AG09309 (cell line): ENCODE measurements around the gene FUT3.

Experiments used
- DNase-seq: peaks from one replicate; pipeline ENCODE4 v3.0.0-alpha.2; 2010; ENCODE audit warnings: low read depth
- H3K4me3 ChIP-seq: 2 replicates; pipeline ENCODE4 v1.5.1; 2011; ENCODE audit warnings: mild to moderate bottlenecking, low read depth, low read length, moderate library complexity; ENCODE audit not compliant: control insufficient read depth
- CTCF ChIP-seq: IDR thresholded peaks from 2 replicates; pipeline ENCODE4 v1.5.1; 2011; ENCODE audit warnings: mild to moderate bottlenecking, low read depth, low read length, inconsistent platforms; ENCODE audit not compliant: insufficient read depth, control insufficient read depth; ENCODE audit errors: missing control alignments

FUT3 gene

GRCh38 chr19:5851302-5851701 is at the start of gene FUT3:
Gene FUT3, minus strand, starts transcription at chr19:5851449.
- no peak within 1 kb of the TSS for H3K4me3 ChIP-seq
- TF ChIP-seq CTCF, result no peak
- DNase-seq, result no peak

- TF ChIP-seq CTCF, result no peak
- no peak overlapping the region for H3K4me3 ChIP-seq
- no peak for DNase-seq
Observed at GRCh38 chr19:5900976-5901375, 49.7 kb upstream of the FUT3 start.

DNA sequence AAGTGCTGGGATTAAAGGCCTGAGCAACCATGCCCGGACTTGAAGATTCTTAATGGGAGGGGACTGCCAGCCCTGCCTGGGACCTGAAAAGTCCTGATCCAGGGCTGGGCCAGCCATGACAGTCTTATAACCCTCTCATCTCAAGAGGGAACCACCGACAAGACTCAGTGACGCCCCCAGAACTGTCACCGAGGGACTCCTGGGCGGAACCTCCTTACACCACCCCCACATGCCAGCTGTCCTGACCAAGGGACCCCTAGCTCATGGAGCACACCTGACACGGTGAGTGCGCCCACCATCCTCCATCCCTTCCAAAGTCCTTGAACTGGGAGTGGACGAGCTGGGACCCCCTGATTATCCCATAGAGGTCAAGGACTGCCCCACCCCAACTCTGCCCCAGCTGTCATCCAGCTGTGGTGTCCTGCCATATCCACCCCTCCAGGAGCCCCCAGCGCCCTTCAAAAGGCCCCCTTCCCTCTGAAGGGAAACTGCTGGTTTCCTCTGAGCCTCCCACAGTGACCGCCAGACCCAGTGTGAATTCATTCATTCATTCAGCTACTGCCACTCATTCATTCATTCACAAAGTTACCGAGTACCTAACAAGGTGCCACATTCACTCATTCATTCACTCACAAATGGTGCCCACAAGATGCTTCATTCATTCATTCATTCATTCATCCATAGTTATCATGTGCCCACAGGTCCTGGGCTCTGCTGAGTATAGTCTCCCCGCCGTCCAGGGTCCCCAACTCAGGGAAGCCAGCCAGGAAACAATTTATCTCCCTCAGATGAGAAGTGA is 48.7 kb upstream of the FUT3 start:
- no peak for TF ChIP-seq CTCF
- H3K4me3 ChIP-seq, result no peak overlapping the region
- no peak for DNase-seq

DNA sequence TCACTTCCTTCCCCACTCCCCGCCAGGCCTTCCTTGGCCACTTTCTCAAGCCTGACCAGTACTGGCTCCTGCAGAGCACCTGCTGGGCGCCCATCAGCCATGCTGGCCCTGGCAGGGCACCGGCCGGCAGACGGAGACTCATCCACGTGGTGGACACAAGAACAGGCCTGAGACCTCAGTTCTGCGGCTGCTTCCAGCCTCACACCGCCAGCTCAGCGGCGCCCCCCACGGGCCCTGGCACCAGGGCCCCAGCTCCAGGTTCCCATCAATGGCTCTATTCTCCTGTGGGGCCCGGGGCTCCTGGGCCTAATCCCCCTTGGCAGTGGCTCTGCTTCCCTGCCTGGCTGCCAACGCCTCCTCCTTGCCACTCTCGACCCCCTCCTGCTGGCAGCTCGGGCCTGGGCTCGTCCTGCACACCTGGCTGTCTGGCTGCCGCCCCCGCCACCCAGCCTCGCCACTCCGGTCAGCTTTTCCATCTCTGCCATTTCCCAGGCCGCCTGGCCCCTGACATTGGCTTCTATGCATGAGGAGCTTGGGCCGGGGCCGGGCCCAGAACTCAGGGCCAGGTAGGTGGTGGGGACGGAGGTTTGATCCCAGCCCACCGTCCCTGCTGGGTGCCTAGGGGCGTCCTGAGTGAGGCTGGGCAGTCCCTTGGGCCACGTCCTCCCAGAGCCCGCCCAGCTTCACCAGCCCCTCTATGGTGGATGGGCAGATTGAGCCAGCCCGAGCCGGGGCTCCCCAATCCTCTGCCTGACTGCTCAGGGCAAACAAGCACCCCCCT is 46.1 kb upstream of the FUT3 start:
- DNase-seq, result no peak
- H3K4me3 ChIP-seq, result no peak overlapping the region

GRCh38 chr19:5896365-5897076 is 45.3 kb upstream of the FUT3 start:
- no peak for TF ChIP-seq CTCF
- no peak for DNase-seq
- no peak overlapping the region for H3K4me3 ChIP-seq

More for the DNA sequence above, 46.1 kb upstream of the FUT3 start:
- no peak for TF ChIP-seq CTCF

GRCh38 chr19:5895890-5896289 is 44.6 kb upstream of the FUT3 start:
- no peak overlapping the region for H3K4me3 ChIP-seq
- no peak for TF ChIP-seq CTCF
- no peak for DNase-seq
